ENCODE measurements around the gene LRRIQ3.
"Not testable (repeated sequence)": the region's sequence is repeated elsewhere in the genome, so short reads cannot be mapped to it uniquely, and the experiment has no call there.

The LRRIQ3 gene, protein sequence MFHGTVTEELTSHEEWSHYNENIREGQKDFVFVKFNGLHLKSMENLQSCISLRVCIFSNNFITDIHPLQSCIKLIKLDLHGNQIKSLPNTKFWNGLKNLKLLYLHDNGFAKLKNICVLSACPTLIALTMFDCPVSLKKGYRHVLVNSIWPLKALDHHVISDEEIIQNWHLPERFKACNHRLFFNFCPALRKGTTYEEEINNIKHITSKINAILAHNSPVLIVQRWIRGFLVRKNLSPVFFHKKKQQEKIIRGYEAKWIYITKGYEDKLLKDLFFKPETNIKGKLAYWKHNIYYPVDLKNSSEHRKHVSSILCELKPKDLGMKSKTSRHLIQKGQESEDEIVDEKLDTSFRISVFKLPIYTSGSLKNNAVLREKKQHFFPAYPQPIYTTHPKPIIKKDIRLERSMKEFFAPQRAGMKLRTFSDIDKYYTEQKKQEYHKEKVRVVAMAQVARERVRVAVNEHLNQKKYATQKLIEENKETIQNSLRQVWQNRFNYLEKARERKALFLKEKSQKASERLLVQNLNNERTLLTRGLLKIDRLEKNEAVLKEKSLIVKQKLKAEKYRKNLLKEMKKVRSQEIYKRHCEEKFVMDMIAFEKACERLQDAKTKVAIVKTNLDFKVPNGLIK

DNA sequence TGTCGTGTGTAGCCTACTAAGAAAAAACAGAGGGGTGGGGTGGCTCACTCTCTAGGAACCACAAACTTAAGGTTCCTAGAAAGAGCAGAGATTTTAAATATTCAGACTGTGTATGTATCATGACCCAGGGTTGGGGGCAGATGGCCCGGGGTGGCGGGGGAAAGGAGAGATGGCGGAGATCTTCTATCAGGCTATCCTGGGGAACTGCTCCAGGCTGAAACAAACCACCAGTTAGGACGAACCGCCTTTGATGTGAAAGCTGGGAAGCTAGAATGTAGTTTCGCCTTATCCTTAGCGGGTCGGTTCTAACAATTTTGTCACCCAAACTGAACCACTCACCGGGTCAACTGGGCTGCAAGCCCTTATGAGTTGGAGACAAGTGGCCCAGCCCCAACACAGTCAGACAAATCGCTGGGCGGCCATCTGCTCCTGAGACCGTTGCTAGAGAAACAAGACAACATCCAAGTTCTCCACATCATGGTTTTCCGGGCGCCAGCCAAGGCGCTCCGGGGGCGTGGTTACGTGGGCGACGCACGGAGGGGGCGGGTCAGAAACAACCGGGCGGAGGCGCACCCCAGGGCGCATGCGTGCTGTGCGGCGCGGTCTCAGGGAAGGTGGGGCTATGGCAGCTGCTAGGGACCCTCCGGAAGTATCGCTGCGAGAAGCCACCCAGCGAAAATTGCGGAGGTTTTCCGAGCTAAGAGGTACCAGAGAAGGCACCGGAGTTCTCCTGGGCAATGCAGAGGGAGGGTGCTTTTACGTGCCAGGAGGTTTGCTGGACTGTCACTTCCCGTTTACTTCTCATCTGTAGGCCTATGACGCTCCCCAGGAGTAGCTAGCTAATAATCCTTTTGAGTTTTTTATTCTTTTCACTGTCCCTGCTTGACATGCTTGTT is at the start of gene LRRIQ3, which contains the start of gene FPGT:
Gene LRRIQ3, minus strand, starts transcription at position 520 of the 896 bp plus-strand sequence. CDS start 14,492 bp downstream, outside the sequence.
Gene FPGT, plus strand, starts transcription at position 586 of the 896 bp plus-strand sequence. Its CDS starts 37 bp downstream, at position 623.
- ATAC-seq, result peak; percentile 77 to 87

DNA sequence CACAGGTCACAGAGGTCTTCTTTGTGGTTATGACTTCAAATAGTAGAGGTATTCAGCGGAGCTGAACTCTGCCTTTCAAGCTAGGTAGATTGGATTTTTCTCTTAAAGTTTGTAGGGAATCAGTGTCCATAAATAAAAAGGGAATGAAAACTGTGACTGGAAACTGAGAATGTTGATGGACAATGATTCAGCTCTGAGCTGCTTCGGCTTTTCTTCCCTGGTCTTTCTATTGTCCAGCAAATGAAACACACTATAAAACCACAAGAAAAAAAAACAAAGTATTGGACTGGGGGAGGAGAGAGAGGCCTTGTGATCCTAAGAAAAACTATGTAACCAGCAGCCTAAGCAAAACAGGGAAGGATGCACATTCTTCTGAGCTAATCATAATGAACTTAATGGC is 48.3 kb upstream of the LRRIQ3 start:
- ATAC-seq, result no peak

DNA sequence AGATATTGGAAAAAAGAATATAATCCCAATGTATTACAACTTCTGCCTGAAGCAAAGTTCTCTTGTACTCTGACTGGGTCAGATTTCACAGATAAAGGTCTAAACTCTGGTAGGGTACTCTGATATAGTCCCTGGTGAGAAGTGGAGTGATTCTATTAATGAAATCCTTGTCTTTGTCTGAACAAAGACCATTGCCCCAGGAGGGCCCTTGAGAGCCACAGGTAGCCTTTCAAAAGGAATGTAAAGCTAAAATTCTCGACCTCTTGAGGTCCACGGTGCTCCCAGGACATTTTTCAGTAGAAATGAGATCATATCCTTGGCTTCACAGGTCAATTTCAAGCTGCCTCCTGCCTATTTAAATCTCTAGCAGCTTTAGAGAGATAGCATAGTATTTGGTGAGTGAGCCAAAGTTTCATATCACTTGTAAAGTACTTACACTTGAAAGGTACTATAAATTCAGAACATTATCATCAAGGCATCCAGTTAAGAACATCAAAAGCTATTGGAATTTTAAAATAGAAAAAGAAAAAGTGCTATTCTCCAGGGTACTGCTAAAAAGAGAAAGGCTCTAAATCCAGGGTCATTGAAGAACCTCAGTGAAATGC is 47.3 kb upstream of the LRRIQ3 start:
- ATAC-seq, result no peak

DNA sequence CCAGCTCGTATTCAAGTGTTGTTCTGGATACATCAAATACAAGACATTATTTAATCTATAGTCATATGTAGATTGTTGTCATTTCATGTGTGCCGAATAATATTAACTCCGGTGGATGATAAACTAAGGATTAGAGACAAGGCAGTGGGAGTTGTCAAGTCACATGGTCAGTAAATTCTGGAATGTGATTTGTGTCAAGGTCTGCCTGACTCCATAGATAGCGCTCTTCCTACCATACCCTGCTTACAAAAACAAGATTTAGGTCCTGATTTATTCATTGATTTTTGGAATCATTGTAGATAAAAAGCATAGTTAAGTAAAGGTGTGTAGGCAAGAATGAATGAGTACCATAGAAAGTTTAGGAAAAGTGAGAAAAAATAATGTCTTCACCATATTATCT is 39.8 kb upstream of the LRRIQ3 start:
- ATAC-seq, result no peak

DNA sequence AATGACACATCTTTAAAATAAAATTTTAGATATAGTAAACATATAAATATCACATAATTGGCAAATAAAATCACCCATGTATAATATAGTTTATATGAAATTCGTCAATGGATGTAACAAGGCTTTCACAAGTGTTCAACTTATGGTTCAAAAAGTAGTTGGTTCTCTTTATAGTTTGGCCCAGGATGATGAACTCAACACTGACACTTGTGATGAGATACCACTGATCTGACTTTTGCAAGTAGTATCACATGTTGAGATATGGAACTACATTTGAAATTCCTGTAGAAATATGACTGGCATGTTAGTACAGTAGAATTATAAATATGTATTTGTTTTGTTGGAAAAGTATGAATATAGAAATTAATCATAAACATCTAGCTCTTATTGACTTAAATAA is 39.1 kb upstream of the LRRIQ3 start:
- ATAC-seq, result no peak

DNA sequence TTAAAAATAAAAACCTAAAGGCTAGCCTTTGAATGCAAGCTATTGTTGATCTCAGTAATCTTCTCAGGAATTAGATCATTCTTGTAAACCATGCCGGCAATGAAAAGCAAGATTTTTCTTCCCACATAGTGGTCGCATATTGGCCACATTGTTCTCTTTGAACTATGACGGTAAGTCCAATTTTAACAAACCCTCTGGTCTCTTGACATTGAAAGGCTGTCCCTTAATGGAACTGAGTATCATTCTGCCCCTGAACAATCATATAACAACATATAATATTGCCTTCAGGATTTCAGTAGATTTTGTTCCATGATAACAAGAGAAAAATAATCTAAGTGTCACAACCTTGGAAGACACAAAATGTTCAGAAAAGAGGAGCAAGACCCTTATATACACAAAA is 38.5 kb upstream of the LRRIQ3 start:
- no peak for ATAC-seq

DNA sequence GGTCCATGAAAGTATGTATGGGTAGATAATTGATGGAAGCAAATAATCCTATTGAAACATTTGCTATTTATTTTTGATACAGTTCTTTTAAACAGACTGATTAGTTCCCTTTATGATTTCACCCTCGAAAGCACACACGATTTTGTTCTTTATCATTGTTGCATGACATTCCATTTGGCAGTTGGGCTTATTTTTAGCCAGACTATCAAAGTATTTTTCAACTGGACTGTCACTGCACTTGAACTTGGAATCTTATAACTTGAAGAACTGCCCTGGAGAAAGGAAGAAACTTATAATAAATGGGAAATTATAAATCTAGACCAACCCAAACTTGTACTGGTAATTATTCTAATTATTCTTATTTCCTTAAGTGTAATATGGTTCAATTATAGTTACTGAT is 37.2 kb upstream of the LRRIQ3 start, which contains the start of gene TNNI3K:
Gene TNNI3K, plus strand, starts transcription at position 235 of the 400 bp plus-strand sequence. Its CDS starts 65 bp downstream, at position 300.
- ATAC-seq, result no peak

DNA sequence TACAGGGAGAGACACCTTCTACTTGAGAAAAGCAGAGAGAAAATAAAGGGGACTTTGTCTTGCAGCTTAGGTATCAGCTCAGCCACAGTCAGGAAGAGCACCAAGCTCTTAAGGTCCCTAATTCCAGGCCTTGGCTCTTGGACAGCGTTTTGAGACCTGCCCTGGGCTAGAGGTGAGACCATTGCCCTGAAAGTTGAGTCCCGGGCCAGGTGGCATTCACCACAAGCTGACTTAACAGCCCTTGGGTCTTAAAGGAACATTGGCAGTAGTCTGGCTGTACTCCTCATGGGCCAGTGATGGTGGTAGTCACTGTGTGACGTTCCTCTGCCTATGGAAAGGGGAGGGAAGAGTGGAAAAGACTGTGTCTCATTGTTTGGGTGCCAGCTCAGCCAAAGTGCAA is 25.5 kb upstream of the LRRIQ3 start:
- ATAC-seq, result no peak

DNA sequence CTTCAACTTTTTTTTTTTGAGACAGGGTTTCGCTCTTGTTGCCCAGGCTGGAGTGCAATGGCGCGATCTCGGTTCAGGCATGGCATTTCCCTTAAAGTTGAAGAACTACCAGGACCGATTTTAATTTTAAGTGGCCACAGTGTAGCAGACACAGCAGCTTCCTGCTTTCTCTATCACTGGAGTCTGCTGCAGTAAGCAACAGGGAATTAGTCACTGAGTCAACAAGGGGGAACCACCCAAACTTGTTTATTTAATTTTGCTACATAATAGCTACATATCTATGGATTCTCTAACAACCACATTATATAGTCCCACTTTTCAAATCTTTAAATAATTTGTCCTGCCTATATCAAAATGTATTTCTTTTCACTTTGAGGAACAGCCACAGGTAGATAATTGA is 24.7 kb upstream of the LRRIQ3 start:
- no peak for ATAC-seq

DNA sequence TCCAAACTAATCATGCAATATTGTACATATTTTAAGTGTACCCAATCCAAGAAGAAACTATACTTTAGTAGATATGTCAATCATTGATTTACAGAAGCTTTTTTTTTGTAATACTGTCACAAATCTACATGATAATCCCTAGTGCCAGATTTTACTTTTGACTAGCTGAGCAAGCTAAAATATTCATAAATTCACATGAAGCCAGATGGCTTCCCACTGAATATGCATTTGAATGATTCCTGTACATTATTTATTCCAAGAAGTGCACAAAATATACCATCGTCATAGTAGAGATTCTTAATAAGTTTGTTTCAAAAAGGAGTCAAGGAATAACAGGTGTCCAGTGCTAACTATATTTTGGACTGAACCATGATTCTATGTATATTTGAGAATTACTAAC is 17.3 kb upstream of the LRRIQ3 start:
- no peak for ATAC-seq

DNA sequence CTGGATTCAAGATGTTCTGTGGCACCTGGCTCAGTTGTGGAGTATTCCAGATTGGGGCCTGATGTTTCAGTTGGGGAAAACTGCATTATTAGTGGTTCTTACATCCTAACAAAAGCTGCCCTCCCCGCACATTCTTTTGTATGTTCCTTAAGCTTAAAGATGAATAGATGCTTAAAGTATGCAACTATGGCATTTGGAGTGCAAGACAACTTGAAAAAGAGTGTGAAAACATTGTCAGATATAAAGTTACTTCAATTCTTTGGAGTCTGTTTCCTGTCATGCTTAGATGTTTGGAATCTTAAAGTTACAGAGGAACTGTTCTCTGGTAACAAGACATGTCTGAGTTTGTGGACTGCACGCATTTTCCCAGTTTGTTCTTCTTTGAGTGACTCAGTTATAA is 7.3 kb upstream of the LRRIQ3 start:
- no peak for ATAC-seq

DNA sequence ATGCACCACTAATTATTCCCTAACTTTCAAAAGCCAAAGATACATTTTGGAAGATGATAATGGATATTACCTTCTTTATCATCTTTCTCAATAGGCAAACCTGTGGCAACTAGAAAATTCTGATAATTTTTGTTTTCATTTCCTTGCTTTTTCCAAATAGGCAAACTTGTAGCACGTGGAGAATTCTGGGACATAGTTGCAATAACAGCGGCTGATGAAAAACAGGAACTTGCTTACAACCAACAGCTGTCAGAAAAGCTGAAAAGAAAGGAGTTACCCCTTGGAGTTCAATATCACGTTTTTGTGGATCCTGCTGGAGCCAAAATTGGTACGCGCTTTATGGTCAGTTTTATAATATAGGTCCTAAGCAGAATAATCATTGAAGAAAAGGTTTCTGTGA is 1.5 kb upstream of the LRRIQ3 start:
- no peak for ATAC-seq

DNA sequence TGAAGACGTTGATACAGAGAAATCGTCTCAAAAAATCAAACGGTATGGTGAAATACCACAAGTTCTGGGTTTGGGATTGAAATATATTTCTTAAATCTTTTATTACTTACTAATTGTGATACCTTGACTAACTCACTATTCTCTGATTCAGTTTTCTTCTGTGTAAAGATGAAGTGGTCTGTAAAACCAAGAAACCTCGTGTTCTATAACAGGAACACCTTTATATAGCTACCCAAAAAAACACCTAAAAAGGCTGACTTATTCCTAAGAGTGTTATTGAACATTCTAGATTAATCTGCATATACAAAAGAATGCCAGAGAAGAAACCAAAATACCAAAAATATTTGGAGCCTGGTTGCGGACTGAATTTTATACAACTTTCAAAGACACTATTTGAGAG is 721 bp downstream of the LRRIQ3 start:
- peak; percentile 58 to 65 for ATAC-seq

DNA sequence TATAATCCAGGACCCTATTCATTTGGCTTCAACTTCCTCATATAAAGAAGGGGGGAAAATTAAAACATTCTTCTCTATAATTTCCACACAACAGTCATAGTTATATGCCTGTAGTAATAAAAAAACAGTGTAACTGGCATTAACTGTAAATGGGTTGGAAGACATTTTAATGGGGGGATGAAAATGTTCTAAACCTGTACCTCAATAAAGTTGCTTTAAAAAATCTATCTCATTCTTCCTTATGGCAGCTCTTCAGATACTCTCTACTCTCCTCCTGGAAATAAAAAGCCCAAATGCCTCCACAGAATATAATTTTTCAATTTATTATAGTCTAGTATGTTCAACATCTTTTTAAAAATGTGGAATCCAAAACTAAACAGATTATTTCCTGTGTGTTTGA is 2.6 kb downstream of the LRRIQ3 start:
- ATAC-seq, result no peak

DNA sequence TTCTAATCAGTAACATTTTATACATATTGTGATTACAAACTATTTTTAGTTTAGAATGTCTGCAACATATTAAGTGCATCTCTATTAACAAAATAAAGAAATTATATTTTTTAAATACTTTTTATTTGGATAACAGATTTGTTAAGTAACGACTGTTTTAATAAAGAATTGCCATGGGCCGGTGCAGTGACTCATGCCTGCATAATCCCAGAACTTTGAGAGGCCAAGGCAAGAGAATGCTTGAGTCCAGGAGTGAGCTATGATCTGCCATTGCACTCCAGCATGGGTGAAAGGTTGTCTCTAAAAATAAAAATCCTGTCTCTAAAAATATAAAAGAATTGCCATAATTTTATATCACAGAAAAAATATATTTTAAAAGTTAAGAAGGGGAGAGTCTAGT is 4.1 kb downstream of the LRRIQ3 start:
- ATAC-seq, result no peak

DNA sequence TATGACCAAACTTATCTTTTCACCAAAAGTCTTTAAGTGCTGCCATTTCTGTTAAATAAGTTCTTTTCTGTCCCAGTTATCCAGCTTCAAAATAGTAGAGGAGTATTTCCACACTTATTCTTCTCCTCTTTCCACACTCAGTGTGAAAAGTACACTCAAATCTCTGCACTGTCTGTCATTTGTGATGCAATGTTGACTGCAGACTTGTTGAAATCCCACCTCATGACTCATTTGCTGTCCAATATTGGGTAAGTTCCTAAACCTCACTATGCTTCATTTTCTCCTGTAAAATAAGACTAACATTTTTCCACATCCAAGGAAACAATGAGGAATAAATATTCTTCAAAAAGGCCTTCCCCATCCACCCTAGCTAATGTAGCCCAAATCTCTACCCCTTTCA is 17.5 kb downstream of the LRRIQ3 start:
- no peak for ATAC-seq

DNA sequence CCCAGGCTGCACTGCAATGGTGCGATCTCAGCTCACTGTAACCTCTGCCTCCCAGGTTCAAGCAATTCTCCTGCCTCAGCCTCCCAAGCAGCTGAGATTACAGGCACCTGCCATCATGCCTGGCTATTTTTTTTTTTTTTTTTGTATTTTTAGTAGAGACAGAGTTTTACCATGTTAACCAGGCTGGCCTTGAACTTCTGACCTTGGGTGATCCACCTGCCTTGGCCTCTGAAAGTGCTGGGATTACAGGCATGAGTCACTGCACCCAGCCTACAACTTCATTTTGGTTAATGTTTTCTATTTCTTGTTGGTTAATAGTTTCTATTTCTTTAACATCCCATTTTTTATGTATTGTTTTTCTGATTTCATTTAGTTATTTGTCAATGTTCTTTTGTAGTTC is 23.6 kb downstream of the LRRIQ3 start:
- not testable (repeated sequence) for ATAC-seq

DNA sequence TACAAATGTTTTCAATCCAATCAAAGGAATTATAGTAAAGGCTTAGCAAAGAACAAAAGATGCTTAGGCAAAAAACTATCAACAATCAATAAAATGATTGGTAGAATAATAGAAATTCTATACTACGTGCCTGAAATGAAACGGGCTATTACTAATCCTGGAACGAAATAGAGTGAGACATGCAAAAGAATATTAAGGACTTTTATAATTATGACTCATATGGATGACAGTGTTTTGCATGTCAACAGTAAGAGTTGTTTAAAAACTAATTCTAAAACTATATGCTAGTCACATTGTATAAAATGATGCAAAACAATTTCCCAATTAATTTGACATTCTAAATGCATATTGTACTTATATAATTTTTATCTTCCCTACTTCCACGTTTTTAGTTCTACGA is 35.6 kb downstream of the LRRIQ3 start:
- ATAC-seq, result no peak

DNA sequence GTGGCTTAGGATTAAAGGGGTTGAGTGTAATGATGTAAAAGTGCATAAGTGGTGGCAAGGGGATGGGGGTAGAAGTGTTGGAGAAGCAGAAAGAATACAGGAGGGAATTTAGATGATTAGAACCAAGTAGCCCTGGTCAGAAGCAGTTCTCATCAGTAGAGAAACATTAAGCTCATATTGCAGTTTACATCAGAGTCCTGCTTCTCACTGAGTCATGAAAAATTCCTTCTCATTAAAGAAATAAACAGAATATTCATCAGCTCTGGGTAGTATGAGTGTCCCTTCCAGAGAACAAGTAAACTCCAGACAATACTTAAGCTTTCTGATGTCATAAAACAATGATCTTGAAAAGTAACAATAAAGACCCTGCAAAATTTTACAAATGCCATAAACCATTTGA is 36.5 kb downstream of the LRRIQ3 start:
- no peak for ATAC-seq

DNA sequence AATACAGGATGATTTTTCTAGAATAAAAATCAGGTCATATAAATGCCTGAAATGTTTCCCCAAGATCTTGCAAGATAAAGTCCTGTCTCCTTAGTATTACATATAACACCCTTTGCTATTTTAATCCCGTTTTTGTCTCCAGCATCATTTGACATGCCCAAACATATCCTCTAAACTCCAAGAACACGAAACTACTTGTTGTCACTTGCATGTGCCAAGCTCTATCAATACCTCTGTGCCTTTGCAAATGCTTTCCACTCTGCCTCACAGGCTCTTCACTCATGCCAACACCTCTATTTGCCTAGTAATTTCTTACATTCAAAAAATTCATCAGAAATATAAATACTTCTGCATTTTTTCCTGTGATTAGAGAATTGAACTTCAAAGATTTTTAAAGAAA is 37.9 kb downstream of the LRRIQ3 start:
- ATAC-seq, result no peak

DNA sequence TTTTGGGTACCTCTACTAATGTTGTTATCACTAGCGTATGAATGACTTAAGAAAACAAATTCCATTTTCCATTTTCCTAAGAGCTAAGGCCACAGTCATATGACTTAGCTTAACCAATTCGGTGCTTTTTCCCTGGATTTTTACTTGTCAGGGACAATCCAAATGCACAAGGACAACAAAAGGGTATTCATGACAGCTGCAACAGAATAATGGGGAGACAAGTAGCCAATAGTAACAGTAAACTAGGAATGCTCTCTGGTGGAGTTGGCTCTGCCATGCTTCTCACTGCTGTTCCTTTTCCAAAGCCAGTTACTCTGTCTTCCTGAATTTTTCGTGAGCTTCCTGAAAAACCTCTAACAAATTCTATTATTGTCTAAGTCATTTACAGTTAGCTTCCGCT is 52.9 kb downstream of the LRRIQ3 start:
- ATAC-seq, result no peak

DNA sequence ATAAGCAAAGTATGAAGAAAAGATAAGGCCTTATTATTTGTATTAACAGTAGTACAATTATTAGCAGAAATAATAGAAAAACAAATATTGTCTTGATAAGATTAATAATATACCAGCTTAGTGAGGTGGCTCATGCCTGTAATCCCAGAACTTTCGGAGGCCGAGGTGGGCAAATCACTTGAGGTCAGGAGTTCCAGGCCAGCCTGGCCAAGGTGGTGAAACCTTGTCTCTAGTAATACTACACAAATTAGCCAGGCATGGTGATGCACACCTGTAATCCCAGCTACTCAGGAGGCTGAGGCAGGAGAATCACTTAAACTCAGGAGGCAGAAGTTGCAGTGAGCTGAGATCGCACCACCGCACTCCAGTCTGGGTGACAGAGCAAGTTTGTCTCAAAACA is 80.6 kb downstream of the LRRIQ3 start:
- ATAC-seq, result not testable (repeated sequence)

DNA sequence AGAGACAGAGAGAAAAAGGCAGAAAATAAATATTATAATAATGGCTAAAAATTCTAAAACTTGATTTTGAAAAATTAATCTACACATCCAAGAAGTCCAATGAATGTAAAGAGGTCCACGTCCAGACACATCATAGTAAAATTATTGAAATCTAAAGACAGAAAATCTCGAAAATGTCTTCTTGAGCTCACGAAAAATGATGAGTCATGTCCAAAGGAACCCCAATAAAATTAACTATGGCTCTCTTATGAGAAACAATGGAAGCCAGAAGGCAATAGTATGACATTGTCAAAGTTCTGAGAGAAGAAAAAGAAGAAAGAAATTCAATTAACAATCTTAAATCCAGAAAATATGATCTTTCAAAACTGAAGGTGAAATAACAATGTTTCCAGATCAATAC is 84.6 kb downstream of the LRRIQ3 start:
- ATAC-seq, result no peak
